Hepatocyte (in vitro differentiated cells): ENCODE data around the gene ADGRL1.

Experiments
- CTCF ChIP-seq: fragments of 200-600 bp; sonication (generic); IDR thresholded peaks from 2 replicates; pipeline ENCODE4 v1.5.1; 2016; ENCODE audit warnings: antibody characterized with exemption, mild to moderate bottlenecking; ENCODE audit not compliant: poor library complexity
- EZH2 ChIP-seq: fragments of 200-600 bp; sonication (generic); IDR thresholded peaks from 2 replicates; pipeline ENCODE4 v1.6.1; 2016; ENCODE audit warnings: antibody characterized with exemption, mild to moderate bottlenecking, borderline replicate concordance

GRCh38 chr19:14164724-14165493 lies 41.1 kb downstream of the ADGRL1 start:
- no peak for TF ChIP-seq CTCF
- no peak for TF ChIP-seq EZH2
